Right renal cortex interstitium (tissue), 3 donors: ENCODE results near the gene PASK. TPM values are rescaled to one million over a fixed set of nuclear protein-coding genes. Genes with fewer than 3 reads are reported as not detected.
"Not testable (repeated sequence)": the region's sequence is repeated elsewhere in the genome, so short reads cannot be mapped to it uniquely, and the experiment has no call there.

ENCODE experiments used
- DNase-seq, 3 donors: peaks; one replicate each; pipeline ENCODE4 v3.0.0-alpha.2; 2013; ENCODE audit warnings: low read depth in 3 of 3, low spot score in 2 of 3
- polyA plus RNA-seq, 3 donors: library from polyadenylated mRNA; unstranded; fragments of 120-200 nt; gene quantifications; one replicate each; pipeline ENCODE4 v1.2.1, GENCODE V29; 2013; ENCODE audit not compliant: insufficient read length in 3 of 3

PASK gene
- polyA plus RNA-seq, 3 donors = 11.9 to 14.7 (median 13.0) TPM

DNA sequence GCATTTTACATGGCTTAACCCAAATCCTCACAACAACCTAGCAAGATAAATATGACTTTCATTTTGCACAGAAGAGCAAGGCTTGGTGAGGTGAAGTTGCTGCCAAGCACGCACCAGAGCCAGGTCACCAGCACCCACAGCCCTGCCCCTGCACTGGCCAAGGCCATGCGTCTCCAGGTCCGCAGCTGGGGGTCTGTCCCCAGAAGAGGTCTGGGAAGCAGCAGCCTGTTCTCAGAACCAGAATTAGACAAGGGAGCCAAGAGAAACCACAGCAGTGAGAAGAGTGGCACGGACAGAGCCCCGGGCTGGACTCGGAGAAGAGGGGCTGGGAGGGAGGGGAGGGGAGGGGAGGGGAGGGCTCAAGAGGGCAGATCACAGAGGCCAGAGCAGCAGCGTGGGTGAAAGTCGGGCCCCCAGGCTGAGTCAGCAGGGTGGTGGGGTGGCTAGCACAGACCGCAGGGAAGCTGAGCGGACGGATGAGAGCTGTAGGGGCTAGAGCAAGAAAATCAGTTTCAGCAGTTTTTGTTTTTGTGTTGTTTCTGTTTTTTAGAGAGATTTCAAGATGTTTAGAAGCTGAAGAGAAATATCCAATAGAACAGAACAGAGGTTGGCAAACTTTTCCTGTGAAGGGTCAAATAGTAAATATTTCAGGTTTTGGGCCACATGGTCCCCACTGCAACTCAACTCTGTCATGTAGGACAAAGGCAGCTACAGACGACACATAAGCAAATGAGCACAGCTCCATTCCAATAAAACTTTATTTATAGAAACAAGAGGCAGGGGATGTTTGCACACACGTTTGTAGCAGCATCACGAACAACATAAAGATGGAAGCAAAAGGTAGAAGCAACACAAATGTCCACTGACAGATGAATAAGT is 39.8 kb downstream of the PASK start:
- no peak for DNase-seq

DNA sequence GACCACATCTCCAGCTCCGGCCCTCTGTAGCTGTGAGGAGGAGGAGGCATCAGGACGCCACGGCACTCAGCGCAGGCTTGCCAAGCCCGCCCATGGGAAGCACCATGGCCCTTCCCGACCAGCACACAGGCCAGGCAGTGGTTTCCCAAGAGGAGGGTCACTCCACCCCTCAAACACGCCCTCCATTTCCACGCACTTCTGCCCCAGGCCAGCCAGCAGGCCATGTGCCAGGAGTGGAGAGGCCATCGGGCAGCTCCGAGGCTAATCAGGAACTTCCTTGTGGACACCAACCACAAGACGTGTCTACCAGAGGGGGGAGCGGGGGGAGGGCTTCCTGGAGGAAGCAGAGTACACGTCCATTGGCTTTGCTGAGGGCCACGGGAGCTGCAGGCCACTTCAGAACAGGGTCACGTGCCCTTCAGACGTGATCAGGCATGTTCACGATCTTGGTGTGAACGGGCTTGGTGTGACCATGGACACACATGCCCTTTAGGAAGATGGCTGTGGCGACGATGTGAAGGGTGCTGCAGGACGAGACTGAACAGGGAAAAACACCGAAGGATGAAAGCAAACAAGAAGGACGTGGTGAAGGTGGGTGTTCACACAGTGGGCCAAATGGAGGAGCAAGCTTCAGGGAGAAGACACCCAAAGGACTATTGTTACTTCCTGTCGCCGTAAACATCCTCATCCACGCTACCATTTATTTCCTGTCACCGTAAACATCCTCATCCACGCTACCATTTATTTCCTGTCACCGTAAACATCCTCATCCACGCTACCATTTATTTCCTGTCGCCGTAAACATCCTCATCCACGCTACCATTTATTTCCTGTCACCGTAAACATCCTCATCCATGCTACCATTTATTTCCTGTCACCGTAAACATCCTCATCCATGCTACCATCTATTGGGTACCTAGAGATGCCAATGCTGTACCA is 40.7 kb downstream of the PASK start:
- DNase-seq = no peak

- DNase-seq = no peak
These were observed 42.1 kb downstream of the PASK start for GRCh38 chr2:241107031-241107783.

GRCh38 chr2:241105641-241106040 is 43.6 kb downstream of the PASK start:
- no peak for DNase-seq

DNA sequence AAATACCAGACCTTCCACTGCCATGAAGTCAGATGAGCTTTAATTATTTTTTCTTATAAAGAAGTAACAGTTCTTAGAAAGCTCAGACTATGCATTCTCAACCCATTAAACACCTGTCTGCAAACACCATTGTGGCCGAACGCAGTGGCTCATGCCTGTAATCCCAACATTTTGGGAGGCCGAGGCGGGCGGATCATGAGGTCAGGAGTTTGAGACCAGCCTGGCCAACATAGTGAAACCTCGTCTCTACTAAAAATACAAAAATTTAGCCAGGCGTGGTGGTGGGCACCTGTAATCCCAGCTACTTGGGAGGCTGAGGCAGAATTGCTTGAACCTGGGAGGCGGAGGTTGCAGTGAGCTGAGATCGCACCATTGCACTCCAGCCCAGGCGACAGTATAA is 44.7 kb downstream of the PASK start:
- DNase-seq = not testable (repeated sequence)

DNA sequence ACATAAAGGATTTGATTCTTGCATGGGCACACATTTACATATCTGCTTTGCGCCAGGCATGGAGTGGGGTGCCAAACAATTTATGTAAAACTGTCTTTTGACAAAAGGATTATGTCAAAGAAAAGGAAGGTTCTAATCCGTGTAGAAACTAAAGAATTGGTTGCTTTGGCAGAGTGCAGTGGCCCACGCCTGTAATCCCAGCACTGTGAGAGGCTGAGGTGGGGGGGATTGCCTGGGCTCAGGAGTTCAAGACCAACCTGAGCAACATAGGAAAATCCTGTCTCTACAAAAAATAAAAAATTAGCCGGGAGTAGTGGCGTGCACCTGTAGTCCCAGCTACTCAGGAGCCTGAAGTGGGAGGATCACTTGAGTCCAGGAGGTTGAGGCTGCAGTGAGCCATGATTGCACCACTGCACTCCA is 46.1 kb downstream of the PASK start:
- no peak for DNase-seq

DNA sequence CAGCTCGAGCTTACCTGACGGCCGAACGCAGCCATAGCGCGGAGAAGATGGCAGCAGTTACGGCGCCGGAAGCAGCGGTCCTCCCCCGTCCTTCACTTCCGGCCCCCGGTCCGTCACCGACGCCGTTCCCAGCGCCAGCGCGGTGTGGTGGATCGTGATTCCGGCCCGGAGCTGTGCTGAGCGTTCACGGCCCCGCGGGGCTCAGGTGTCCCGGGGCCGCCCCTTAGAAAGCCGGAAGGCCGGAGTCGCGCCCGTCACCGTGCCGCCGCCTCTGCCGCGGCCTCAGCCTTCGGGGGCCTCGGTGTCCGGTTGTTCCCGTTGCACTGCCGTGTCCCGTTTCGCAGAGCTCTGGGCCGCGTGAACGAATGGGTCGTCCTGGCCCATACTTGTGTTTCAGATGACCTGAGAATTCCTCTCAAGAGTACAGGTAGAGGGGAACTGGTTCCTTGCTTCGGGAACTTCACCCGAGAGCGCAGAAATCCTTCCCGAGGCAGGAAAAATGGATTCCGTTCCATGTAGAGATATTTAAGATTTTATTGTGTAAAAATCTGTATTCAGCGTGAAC is 47.0 kb downstream of the PASK start, which contains the start of gene MTERF4:
TSS of gene MTERF4 (minus strand) at position 49 of the 565 bp plus-strand sequence. CDS start at position 35, 14 bp downstream.
- DNase-seq = peak; percentile 63 to 78 (median 69)

- DNase-seq = no peak
These were observed 50.0 kb downstream of the PASK start for GRCh38 chr2:241099246-241099645.

- no peak for DNase-seq
These were observed 52.3 kb downstream of the PASK start for GRCh38 chr2:241096979-241097378.

DNA sequence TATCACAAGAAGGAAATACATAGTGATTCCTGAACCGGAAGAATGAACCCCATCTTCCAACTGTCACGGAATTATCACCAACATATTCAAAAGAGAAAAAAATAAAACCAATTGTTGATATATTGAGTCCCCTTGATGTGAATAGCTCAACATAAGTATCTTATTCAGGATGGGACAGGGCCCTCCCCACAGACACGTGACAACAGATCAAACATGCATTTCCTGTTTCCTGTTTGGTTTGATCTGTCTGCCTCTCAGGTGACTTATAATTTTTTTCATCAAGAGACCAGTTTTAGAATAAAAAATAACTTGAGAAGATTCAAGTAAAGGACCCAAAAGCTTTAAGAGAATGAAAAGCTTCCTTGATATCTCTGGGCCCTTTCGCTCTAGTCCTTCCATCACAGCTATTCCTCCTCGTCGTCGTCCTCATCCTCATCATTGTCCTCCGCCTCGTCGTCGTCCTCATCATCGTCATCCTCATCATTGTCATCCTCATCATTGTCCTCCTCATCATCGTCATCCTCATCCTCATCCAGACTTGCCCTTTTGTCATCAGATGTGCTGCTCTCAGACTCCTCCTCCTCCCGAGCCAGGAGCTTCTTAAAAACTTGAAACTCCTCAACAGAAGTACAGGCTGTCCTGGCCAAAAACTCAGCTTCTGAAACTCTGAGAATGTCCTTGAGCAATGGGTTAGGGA is 53.5 kb downstream of the PASK start:
- DNase-seq = no peak

DNA sequence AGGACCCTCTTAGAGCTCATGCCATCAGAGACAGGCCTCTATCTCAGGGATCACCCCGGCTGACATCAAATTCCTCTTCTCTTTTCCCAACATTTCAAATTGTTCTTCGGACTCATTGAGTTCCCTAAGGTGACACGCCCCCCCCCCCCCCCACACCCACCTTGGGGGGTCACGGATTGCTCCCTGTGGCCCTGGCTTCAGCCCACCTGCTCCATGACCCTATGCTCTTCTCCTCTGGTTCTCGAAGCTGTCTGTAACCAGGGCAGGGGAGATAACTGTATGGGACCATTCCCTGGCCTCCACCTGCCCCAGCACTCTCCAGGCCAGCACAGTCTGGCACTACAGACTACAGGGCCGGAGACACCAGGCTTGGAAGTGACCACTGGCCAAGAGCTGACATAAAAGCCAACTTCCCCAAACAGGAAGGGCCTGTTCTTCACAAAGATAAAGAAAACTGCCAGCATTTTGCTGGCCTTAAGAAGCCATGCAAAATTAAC is 54.3 kb downstream of the PASK start:
- no peak for DNase-seq

GRCh38 chr2:241094172-241094571 is 55.1 kb downstream of the PASK start:
- no peak for DNase-seq

DNA sequence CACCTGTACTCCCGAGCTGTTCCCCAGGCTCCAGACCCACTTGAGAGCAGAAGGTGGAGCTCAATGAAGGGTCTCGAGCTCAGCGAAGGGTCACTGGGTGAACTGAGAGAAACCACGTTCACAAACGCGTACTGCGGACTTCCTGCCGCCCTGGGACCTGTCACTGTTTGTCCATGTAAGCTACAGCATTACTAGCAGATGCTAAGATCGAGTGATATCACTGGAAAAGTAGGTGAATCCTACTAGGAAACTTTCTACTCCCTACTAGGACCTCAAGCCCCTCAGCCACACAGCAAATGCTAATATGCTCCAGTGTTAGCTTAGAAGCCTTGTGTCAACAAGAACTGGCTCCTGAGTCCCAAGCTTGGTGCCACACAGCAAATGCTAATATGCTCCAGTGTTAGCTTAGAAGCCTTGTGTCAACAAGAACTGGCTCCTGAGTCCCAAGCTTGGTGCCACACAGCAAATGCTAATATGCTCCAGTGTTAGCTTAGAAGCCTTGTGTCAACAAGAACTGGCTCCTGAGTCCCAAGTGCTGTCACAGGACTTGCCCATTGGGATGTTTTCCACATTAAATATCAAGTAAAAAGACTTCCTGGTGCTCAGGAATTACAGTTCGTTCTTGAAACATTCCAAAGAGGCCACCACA is 56.0 kb downstream of the PASK start:
- DNase-seq = not testable (repeated sequence)

DNA sequence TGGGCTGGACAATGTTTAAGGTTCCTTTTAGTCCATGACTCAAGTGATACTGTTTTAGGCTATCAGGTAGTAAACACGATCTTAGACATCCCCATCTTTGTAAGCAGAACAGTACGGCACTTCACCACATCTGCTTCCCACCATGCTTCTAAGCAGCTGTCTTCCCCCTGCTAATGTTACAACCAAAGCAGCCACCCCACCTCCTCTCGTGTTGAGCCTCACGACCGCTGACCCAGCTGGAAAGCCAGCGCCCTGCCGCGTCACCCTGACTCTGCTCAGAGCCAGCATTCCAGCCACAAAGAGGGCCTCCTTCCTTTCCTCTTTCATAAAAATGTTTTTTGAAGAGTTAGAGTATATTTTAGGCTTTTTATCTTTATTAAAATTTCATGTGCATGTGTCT is 56.6 kb downstream of the PASK start:
- no peak for DNase-seq

- no peak for DNase-seq
These were observed 57.4 kb downstream of the PASK start for GRCh38 chr2:241091734-241092445.

GRCh38 chr2:241091201-241091600 is 58.1 kb downstream of the PASK start:
- no peak for DNase-seq

GRCh38 chr2:241088791-241089732 is 60.2 kb downstream of the PASK start:
- no peak for DNase-seq
